ENCODE data around the gene TSHB.

The TSHB gene

DNA sequence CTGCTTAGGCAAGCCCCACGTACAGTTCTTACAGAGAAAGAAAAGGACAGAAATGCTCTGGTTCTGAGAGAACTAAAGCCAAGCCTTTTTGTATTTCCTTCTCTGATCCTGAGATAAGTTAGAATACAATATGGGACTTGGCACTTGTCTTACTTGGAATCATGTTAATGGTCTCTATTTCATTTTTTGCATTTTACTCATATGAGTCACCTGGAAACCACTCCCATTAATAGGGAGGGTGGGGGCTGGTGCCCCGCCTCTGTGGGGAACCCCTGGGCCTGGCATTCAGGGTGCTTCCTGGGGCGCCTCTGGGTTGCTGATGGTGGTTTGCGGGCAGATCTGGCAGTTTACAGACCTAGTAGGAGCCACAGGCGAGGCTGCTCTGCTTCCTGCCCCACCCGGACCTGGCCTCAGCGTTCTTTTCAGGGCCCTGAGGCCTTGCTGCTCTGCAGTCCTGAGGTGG is 32.9 kb downstream of the TSHB start:
- DNase-seq, result peak; percentile 32

GRCh38 chr1:115063228-115063901 is 33.7 kb downstream of the TSHB start:
- no peak for DNase-seq

GRCh38 chr1:115064461-115064860 is 34.8 kb downstream of the TSHB start:
- DNase-seq, result no peak

- DNase-seq, result no peak
Measured at GRCh38 chr1:115065021-115065420, 35.4 kb downstream of the TSHB start.

DNA sequence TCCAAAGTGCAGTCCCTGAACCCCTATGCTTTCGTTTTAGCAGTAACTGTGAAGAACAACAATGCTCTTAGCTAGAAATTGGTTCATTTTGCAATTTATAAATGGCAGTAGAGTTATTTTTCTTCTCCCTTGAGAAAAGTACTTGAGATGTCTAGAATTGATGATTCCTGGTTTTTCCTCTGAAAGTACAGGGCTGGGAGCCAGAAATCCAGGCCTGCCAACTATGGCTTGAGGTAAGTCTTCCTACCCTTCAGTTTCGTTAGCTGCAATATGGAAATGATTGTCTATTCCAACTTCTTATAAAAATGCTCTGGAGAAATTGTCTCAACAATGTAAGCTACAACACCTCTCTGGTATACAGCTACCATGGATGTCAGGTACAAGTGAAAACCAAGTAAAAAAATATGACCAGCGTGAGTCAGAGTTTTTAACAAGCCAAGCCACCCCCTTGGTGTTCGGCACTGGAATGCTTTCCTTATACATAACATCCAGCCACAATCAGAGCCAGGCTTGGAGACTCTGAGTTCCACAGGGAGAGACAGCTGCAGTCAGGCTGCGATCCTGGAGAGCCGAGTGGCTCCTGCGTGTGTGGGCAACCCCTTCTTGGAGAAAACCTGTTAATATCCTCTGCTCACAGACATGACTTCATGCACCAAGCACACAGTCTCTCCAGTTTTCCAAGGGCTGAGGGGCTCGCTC is 37.7 kb downstream of the TSHB start:
- DNase-seq, result peak; percentile 81

- DNase-seq, result no peak
Measured at GRCh38 chr1:115068826-115069585, 39.4 kb downstream of the TSHB start.

DNA sequence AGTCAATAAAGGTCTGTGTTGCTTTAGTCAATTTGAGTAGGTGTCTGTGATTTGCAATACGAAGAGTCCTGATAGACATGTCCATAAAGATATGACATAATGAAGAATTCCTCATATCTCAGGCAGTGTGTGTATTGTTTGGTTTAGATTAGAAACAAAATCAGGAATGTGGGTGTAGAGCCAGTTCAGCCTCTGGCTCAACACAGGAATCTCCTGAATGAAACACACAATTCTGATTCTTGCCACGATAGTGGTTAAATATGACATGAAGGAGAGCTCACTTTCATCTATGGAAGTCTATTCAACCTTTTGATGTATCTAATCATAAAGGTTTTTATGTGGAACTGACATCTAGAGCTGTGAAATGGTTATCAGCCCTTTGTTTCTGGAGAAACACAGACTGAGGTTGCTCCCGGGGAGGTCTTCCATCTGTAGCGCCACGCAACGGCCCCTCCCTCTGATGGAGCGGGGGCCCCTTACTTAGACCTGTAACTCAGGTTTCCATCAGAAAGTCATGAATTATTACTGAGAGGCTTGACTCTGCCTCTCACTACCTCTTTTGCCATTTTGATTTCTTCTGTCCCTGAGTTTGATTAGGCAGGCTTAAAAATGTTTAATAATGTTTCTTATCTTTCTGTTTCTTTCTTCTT is 40.2 kb downstream of the TSHB start:
- DNase-seq, result peak; percentile 44

- DNase-seq, result no peak
Measured at GRCh38 chr1:115071012-115071664, 41.5 kb downstream of the TSHB start.

DNA sequence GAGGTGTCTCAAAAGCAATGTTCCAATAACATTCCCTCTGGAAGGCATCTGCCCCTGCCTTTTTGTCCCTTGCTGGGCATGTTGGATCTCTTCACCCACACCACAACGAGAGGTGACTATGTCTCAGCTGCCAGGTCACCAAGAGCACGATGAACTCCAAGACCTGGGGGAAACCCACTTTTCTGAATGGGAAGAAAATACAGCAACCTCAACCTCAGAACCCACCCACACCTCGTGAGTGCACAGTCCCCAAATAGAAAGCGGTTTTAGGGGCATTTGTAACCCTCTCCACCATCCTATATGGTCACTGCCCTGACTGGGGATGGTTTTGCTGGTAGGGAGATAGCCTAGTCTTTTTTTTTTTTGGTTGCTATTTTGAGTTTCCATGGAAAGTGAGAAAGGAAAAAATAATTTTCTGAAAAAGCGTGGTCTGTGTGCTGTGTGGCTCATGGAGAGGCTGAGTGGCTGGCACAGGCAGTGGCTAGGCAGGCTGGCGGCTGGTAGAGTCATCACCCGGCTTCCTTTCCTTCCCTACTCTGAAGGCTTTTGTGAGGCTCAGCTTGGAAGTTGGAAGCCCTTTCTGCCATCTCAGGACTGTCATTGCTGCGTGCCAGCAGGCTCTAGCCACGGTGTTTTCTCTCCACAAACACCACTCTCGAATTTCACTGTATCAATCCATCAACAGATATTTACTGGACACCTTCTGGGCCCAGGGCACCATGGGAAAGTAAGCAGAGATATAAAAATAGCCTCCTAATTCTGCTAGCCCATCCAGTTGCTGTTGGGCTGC is 43.9 kb downstream of the TSHB start:
- DNase-seq, result no peak

DNA sequence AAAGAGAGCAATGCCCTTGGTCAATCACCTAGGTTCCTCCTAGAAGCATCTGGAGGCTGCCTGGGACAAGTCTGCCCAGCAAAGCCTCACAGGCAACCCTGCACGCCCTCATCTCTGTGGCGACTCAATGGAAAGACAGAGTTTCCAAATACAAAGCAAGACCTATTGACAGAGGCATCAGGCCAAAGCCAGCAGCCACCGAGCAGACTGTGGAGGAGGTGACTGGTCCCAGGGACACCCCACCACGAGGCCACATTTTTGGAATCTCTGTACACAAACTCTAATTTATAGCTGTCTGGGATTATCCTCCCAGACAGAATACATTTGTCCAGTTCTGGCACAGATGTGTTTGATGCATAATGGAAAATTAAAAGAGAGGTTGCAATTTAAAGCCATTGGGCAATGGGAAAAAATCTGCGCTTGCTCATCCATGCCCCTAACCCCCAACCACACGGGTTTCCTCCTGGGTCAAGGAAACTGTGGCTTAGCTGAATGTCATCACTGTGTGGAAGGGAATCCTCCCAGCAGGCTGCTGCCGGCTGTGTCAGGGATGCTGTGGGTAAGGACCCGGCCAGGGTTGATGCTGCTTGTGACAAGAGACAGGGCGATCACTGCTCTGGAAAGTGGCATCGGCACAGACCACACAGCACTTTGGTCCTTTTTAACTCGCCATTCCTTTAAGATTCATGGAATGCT is 45.4 kb downstream of the TSHB start:
- peak; percentile 23 for DNase-seq

- DNase-seq, result no peak
Measured at GRCh38 chr1:115076384-115076915, 46.8 kb downstream of the TSHB start.

GRCh38 chr1:115077286-115077983 is 47.8 kb downstream of the TSHB start:
- peak; percentile 76 for DNase-seq

DNA sequence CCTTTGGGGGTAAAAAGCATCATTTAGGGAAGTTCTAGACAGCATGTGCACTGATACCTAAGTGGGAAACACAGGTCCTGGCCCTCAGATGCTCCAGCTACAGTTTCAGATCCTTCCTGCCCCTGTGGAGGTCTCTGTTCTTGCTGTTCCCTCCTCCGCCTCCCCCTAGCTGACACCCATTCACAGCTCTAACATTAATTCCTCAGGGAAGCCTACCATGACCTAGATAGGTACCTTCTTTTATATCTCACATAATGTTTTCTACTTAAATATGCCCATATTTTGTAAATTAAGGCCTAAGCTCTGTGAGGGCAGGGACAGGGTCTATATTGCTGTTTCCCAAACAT is 48.3 kb downstream of the TSHB start:
- no peak for DNase-seq

- no peak for DNase-seq
Measured at GRCh38 chr1:115078708-115079107, 49.1 kb downstream of the TSHB start.

- DNase-seq, result no peak
Measured at GRCh38 chr1:115082949-115083348, 53.3 kb downstream of the TSHB start.
